Measurements from ENCODE around the gene CLEC2L. TPM values are rescaled to one million over a fixed set of nuclear protein-coding genes. Genes with fewer than 3 reads are reported as not detected.

The CLEC2L gene
- total and polyA plus RNA-seq, 2 experiments from 2014 or later = not detected

- no peaks in the 10 kb centered on the region for H3K36me3 Mint-ChIP-seq (ENCODE audit: low read depth)
- no peak overlapping the region for H3K27ac Mint-ChIP-seq
- no peak overlapping the region for H3K4me3 Mint-ChIP-seq
- Histone ChIP-seq H3K79me2 (replicated peaks; ENCODE audit: insufficient read depth) (no peaks in the 10 kb centered on the region), H3K9me2 (ENCODE audit: insufficient read depth) (no peaks in the 10 kb centered on the region), H3K4me1 (ENCODE audit: insufficient read depth) (no peaks in the 10 kb centered on the region), H4K20me1 (replicated peaks; ENCODE audit: insufficient read depth) (no peaks in the 10 kb centered on the region), H2AFZ (no peak overlapping the region), H3K4me2 (no peak overlapping the region), H3K4me3 (no peak overlapping the region), H3K27me3 (ENCODE audit: insufficient read depth) (no peaks in the 10 kb centered on the region), H3K27ac (ENCODE audit: low read depth) (no peak overlapping the region), H3F3A (replicated peaks; ENCODE audit: low read depth) (no peaks in the 10 kb centered on the region), H3K36me3 (ENCODE audit: insufficient read depth) (no peaks in the 10 kb centered on the region)
- ATAC-seq = no peak
- H3K9me3 Mint-ChIP-seq = no peaks in the 10 kb centered on the region
- H3K4me1 Mint-ChIP-seq = no peaks in the 10 kb centered on the region
- DNase-seq (ENCODE audit: low spot score) = no peak
- H3K27me3 Mint-ChIP-seq (ENCODE audit: insufficient read depth, low read depth, poor library complexity) = peaks cover 3% of the 10 kb centered on the region
- TF ChIP-seq ZNF114 (CRISPR knock-in tag; IDR thresholded peaks at IDR 0.05) = no peak
- TF ChIP-seq JUNB (IDR thresholded peaks at IDR 0.05; ENCODE audit: unreplicated experiment) = no peak
- no peak for TF ChIP-seq POLR2AphosphoS5 (IDR thresholded peaks at IDR 0.05; ENCODE audit: low read depth)
- TF ChIP-seq, protein P1, sequence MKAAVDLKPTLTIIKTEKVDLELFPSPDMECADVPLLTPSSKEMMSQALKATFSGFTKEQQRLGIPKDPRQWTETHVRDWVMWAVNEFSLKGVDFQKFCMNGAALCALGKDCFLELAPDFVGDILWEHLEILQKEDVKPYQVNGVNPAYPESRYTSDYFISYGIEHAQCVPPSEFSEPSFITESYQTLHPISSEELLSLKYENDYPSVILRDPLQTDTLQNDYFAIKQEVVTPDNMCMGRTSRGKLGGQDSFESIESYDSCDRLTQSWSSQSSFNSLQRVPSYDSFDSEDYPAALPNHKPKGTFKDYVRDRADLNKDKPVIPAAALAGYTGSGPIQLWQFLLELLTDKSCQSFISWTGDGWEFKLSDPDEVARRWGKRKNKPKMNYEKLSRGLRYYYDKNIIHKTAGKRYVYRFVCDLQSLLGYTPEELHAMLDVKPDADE (IDR thresholded peaks at IDR 0.05) = no peak
- no peak for TF ChIP-seq EZH2phosphoT487 (IDR thresholded peaks at IDR 0.05; ENCODE audit: unreplicated experiment)
- no peak for TF ChIP-seq NANOG (IDR thresholded peaks at IDR 0.05; ENCODE audit: borderline replicate concordance)
- TF ChIP-seq EZH2 (IDR thresholded peaks at IDR 0.05; ENCODE audit: low read depth, unreplicated experiment) = no peak
- no peak for TF ChIP-seq CREB1 (CRISPR knock-in tag; IDR thresholded peaks at IDR 0.05; ENCODE audit: low read depth)
- TF ChIP-seq, protein P2, sequence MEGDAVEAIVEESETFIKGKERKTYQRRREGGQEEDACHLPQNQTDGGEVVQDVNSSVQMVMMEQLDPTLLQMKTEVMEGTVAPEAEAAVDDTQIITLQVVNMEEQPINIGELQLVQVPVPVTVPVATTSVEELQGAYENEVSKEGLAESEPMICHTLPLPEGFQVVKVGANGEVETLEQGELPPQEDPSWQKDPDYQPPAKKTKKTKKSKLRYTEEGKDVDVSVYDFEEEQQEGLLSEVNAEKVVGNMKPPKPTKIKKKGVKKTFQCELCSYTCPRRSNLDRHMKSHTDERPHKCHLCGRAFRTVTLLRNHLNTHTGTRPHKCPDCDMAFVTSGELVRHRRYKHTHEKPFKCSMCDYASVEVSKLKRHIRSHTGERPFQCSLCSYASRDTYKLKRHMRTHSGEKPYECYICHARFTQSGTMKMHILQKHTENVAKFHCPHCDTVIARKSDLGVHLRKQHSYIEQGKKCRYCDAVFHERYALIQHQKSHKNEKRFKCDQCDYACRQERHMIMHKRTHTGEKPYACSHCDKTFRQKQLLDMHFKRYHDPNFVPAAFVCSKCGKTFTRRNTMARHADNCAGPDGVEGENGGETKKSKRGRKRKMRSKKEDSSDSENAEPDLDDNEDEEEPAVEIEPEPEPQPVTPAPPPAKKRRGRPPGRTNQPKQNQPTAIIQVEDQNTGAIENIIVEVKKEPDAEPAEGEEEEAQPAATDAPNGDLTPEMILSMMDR (conservative IDR thresholded peaks at IDR 0.05; ENCODE audit: low read depth in 2 of 2) = no peak
- TF ChIP-seq ZNF331 (CRISPR knock-in tag; IDR thresholded peaks at IDR 0.05; ENCODE audit: low read depth) = no peak
- no peak for TF ChIP-seq STAT1 (IDR thresholded peaks at IDR 0.05; ENCODE audit: unreplicated experiment)
- TF ChIP-seq, protein P3, sequence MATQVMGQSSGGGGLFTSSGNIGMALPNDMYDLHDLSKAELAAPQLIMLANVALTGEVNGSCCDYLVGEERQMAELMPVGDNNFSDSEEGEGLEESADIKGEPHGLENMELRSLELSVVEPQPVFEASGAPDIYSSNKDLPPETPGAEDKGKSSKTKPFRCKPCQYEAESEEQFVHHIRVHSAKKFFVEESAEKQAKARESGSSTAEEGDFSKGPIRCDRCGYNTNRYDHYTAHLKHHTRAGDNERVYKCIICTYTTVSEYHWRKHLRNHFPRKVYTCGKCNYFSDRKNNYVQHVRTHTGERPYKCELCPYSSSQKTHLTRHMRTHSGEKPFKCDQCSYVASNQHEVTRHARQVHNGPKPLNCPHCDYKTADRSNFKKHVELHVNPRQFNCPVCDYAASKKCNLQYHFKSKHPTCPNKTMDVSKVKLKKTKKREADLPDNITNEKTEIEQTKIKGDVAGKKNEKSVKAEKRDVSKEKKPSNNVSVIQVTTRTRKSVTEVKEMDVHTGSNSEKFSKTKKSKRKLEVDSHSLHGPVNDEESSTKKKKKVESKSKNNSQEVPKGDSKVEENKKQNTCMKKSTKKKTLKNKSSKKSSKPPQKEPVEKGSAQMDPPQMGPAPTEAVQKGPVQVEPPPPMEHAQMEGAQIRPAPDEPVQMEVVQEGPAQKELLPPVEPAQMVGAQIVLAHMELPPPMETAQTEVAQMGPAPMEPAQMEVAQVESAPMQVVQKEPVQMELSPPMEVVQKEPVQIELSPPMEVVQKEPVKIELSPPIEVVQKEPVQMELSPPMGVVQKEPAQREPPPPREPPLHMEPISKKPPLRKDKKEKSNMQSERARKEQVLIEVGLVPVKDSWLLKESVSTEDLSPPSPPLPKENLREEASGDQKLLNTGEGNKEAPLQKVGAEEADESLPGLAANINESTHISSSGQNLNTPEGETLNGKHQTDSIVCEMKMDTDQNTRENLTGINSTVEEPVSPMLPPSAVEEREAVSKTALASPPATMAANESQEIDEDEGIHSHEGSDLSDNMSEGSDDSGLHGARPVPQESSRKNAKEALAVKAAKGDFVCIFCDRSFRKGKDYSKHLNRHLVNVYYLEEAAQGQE (IDR thresholded peaks at IDR 0.05; ENCODE audit: unreplicated experiment) = no peak
Measured at GRCh38 chr7:139582130-139582650, 58.7 kb downstream of the CLEC2L start.

Data from GM23338 (cell line).